Measurements from ENCODE around the gene ATOSB. TPM values are rescaled to one million over a fixed set of nuclear protein-coding genes. Genes with fewer than 3 reads are reported as not detected.

The ATOSB gene
- total and polyA plus RNA-seq, 2 of the 8 experiments (the other 6 are each of a cell fraction or from before 2014, with no cell fraction given): 6.9 to 10.4 TPM

- Histone ChIP-seq H3K27me3 (replicated peaks in 1 of 4; ENCODE audit: control insufficient read depth in 3 of 4, extremely low read depth in 1 of 4, insufficient read depth in 3 of 4, low read length in 3 of 4) (no peaks in the 10 kb centered on the region), H3K14ac (ENCODE audit: insufficient read length) (no peak overlapping the region), H3K79me2 (ENCODE audit: control insufficient read depth in 1 of 2, insufficient read depth in 2 of 2, low read length in 2 of 2) (peaks cover 0 to 3% of the 10 kb centered on the region in 2 experiments; a peak in 1 of 4 replicates), H3K4me1 (replicated peaks in 1 of 4; ENCODE audit: control insufficient read depth in 3 of 4, insufficient read depth in 4 of 4, low read length in 3 of 4) (peaks cover 0 to 14% (median 5%) of the 10 kb centered on the region in 4 experiments; a peak in 6 of 7 replicates), H4K8ac (ENCODE audit: extremely low read depth, insufficient read depth, low read length) (no peak overlapping the region), H2BK5ac (ENCODE audit: low read depth, low read length) (no peak overlapping the region), H2BK12ac (ENCODE audit: low read depth, low read length) (no peak overlapping the region), H2AK5ac (ENCODE audit: low read depth, low read length) (no peak overlapping the region), H3K4me3 (ENCODE audit: extremely low read depth in 1 of 4, insufficient read depth in 2 of 4, low read depth in 3 of 4, low read length in 4 of 4) (no peak overlapping the region), H2BK15ac (ENCODE audit: low read length) (no peak overlapping the region), H2BK20ac (ENCODE audit: low read length) (no peak overlapping the region), H3K23me2 (ENCODE audit: low read depth, low read length) (peaks cover 12% of the 10 kb centered on the region; the same call in 1 of the 2 replicates), H3K56ac (replicated peaks; ENCODE audit: insufficient read length, low read depth, low read length) (no peak overlapping the region), H4K5ac (ENCODE audit: insufficient read length, low read depth, low read length) (no peak overlapping the region), H4K20me1 (replicated peaks in 1 of 2; ENCODE audit: control insufficient read depth in 1 of 2, insufficient read depth in 2 of 2, low read length in 2 of 2) (peaks cover 4 to 7% of the 10 kb centered on the region in 2 experiments), H3K23ac (ENCODE audit: insufficient read length) (no peak overlapping the region), H2BK120ac (replicated peaks; ENCODE audit: low read depth, low read length) (no peak overlapping the region), H3K27ac (ENCODE audit: low read depth, low read length) (no peak overlapping the region), H2AFZ (ENCODE audit: low read length) (no peak overlapping the region), H3K4me2 (ENCODE audit: insufficient read depth in 1 of 2, low read depth in 2 of 2, low read length in 2 of 2) (no peak overlapping the region), H3K79me1 (ENCODE audit: low read depth, low read length) (no peaks in the 10 kb centered on the region), H4K91ac (replicated peaks; ENCODE audit: insufficient read length, low read length) (no peak overlapping the region), H3K9me3 (ENCODE audit: insufficient read depth in 2 of 2, low read depth in 1 of 2, low read length in 1 of 2) (no peaks in the 10 kb centered on the region), H3K4ac (replicated peaks; ENCODE audit: insufficient read length, low read depth, low read length) (no peak overlapping the region), H3K9ac (replicated peaks in 1 of 4; ENCODE audit: extremely low read depth in 1 of 4, low read depth in 3 of 4, low read length in 3 of 4) (no peak overlapping the region), H3K36me3 (ENCODE audit: control insufficient read depth in 2 of 4, insufficient read depth in 4 of 4, low read length in 3 of 4) (peaks cover 0 to 5% (median 1%) of the 10 kb centered on the region in 4 experiments; a peak in 3 of 8 replicates), H3K18ac (ENCODE audit: extremely low read depth, low read length) (no peak overlapping the region)
- no peak for DNase-seq (ENCODE audit: low read depth in 1 of 2, low spot score in 2 of 2)
- CTCF ChIA-PET (ENCODE audit: partially characterized antibody): interaction anchor here (1.5 kb wide), 1 partner anchor 11 kb away, joined by 7 read pairs; the partner anchor contains the start of gene PIGO
- POLR2A ChIA-PET (ENCODE audit: partially characterized antibody): interaction anchor here (0.8 to 17.4 kb wide), 4 partner anchors 7 to 119 kb away, joined by 3 to 440 read pairs (median 77); partner anchors contain the start of genes FANCG, PIGO, STOML2 and VCP
- WGBS, 2 experiments (ENCODE audit: extremely low coverage in 1 of 2, insufficient coverage in 1 of 2, insufficient read length in 1 of 2, insufficient replicate concordance in 2 of 2, low coverage in 1 of 2, low lambda C conversion rate in 2 of 2, missing lambda C conversion rate in 1 of 2): 84% methylated on average over 17 of the region's 18 CpGs; no CpG with 5 or more reads in 1 of the 2 experiments
- no peak for FAIRE-seq
- TF ChIP-seq EZH2 (IDR thresholded peaks at IDR 0.05; ENCODE audit: low read depth, low read length, severe bottlenecking) (no peak), MAX (IDR thresholded peaks at IDR 0.05) (no peak), SP2 (IDR thresholded peaks at IDR 0.05; ENCODE audit: low read length) (no peak), TCF12 (IDR thresholded peaks at IDR 0.05; ENCODE audit: low read depth, low read length) (no peak), YY1 (IDR thresholded peaks at IDR 0.05; ENCODE audit: low read depth, low read length) (no peak), CREB1 (IDR thresholded peaks at IDR 0.05) (no peak), ATF2 (IDR thresholded peaks at IDR 0.05; ENCODE audit: low read length) (no peak), SAP30 (IDR thresholded peaks at IDR 0.05; ENCODE audit: insufficient read depth, insufficient replicate concordance, low read length) (no peak), CBX8 (IDR thresholded peaks at IDR 0.05; ENCODE audit: borderline replicate concordance, low read depth, low read length) (no peak)
Measured at GRCh38 chr9:35107297-35108290, 8.1 kb downstream of the ATOSB start.

Measured in H1 (cell line).